ENCODE data around the gene TEX47. TPM values are rescaled to one million over a fixed set of nuclear protein-coding genes. Genes with fewer than 3 reads are reported as not detected.

The TEX47 gene
- total and polyA plus RNA-seq, 4 donors: not detected

GRCh38 chr7:88835147-88835728 is 39.7 kb upstream of the TEX47 start:
- Histone ChIP-seq H3K9me3 (ENCODE audit: control insufficient read depth in 4 of 4, insufficient read depth in 3 of 4, low read length in 3 of 4) (no peaks in the 10 kb centered on the region), H3K36me3 (ENCODE audit: control insufficient read depth in 4 of 4, insufficient read depth in 4 of 4, low read length in 4 of 4) (no peaks in the 10 kb centered on the region), H3K4me1 (ENCODE audit: control insufficient read depth in 5 of 5, insufficient read depth in 5 of 5, low read length in 5 of 5) (no peaks in the 10 kb centered on the region), H3K4me3 (no peak overlapping the region), H3K9ac (ENCODE audit: insufficient read depth in 1 of 2, low read length in 2 of 2) (no peak overlapping the region), H3K27ac (ENCODE audit: low read depth in 1 of 2, low read length in 1 of 2) (no peak overlapping the region), H3K27me3 (ENCODE audit: control insufficient read depth in 3 of 3, insufficient read depth in 3 of 3, low read length in 2 of 3) (no peaks in the 10 kb centered on the region)
- peak in 2 of 3 donors; percentile 29 for DNase-seq
- ATAC-seq (ENCODE audit: insufficient read depth, low FRiP score): no peak
- 27 to 30% methylated on average over 3 of the region's 3 CpGs for WGBS, 2 donors
- no peak for TF ChIP-seq CTCF (IDR thresholded peaks at IDR 0.05; ENCODE audit: control extremely low read depth, extremely low read depth)

- TF ChIP-seq CTCF (IDR thresholded peaks at IDR 0.05; ENCODE audit: control extremely low read depth, extremely low read depth): no peak
- H3K36me3 ChIP-seq (ENCODE audit: control insufficient read depth in 4 of 4, insufficient read depth in 4 of 4, low read length in 4 of 4): no peaks in the 10 kb centered on the region
- no peak overlapping the region for H3K27ac ChIP-seq (ENCODE audit: low read depth in 1 of 2, low read length in 1 of 2)
- H3K4me3 ChIP-seq: no peak overlapping the region
- H3K4me1 ChIP-seq (ENCODE audit: control insufficient read depth in 5 of 5, insufficient read depth in 5 of 5, low read length in 5 of 5): no peaks in the 10 kb centered on the region
- no peak for DNase-seq
- ATAC-seq (ENCODE audit: insufficient read depth, low FRiP score): no peak
- no peaks in the 10 kb centered on the region for H3K9me3 ChIP-seq (ENCODE audit: control insufficient read depth in 4 of 4, insufficient read depth in 3 of 4, low read length in 3 of 4)
- H3K27me3 ChIP-seq (ENCODE audit: control insufficient read depth in 3 of 3, insufficient read depth in 3 of 3, low read length in 2 of 3): no peaks in the 10 kb centered on the region
- H3K9ac ChIP-seq (ENCODE audit: insufficient read depth in 1 of 2, low read length in 2 of 2): no peak overlapping the region
- 73 to 81% methylated on average over 3 of the region's 3 CpGs for WGBS, 2 donors
These were observed 30.7 kb upstream of the TEX47 start for GRCh38 chr7:88826222-88826621.

GRCh38 chr7:88818552-88818951 is 23.0 kb upstream of the TEX47 start:
- no peaks in the 10 kb centered on the region for H3K9me3 ChIP-seq (ENCODE audit: control insufficient read depth in 4 of 4, insufficient read depth in 3 of 4, low read length in 3 of 4)
- no peak for DNase-seq
- no peak overlapping the region for H3K9ac ChIP-seq (ENCODE audit: insufficient read depth in 1 of 2, low read length in 2 of 2)
- H3K4me1 ChIP-seq (ENCODE audit: control insufficient read depth in 5 of 5, insufficient read depth in 5 of 5, low read length in 5 of 5): no peaks in the 10 kb centered on the region
- ATAC-seq (ENCODE audit: insufficient read depth, low FRiP score): no peak
- no peaks in the 10 kb centered on the region for H3K27me3 ChIP-seq (ENCODE audit: control insufficient read depth in 3 of 3, insufficient read depth in 3 of 3, low read length in 2 of 3)
- no peak overlapping the region for H3K4me3 ChIP-seq
- H3K27ac ChIP-seq (ENCODE audit: low read depth in 1 of 2, low read length in 1 of 2): no peak overlapping the region
- TF ChIP-seq CTCF (IDR thresholded peaks at IDR 0.05; ENCODE audit: control extremely low read depth, extremely low read depth): no peak
- no peaks in the 10 kb centered on the region for H3K36me3 ChIP-seq (ENCODE audit: control insufficient read depth in 4 of 4, insufficient read depth in 4 of 4, low read length in 4 of 4)

Measured in lung (tissue), 12 donors.